ENCODE measurements around the gene ARID2.

Gene ARID2

GRCh38 chr12:45763381-45763780 is 33.9 kb downstream of the ARID2 start:
- DNase-seq = no peak

GRCh38 chr12:45768194-45768593 is 38.7 kb downstream of the ARID2 start:
- no peak for DNase-seq

GRCh38 chr12:45773747-45774146 is 44.2 kb downstream of the ARID2 start:
- no peak for DNase-seq

- no peak for DNase-seq
These were observed 45.1 kb downstream of the ARID2 start for GRCh38 chr12:45774508-45775162.

GRCh38 chr12:45775465-45775864 is 46.0 kb downstream of the ARID2 start:
- DNase-seq = no peak

- no peak for DNase-seq
These were observed 46.5 kb downstream of the ARID2 start for GRCh38 chr12:45775964-45776363.

- DNase-seq = no peak
These were observed 50.4 kb downstream of the ARID2 start for GRCh38 chr12:45779936-45780335.

- DNase-seq = no peak
These were observed 51.6 kb downstream of the ARID2 start for GRCh38 chr12:45781080-45781479.

GRCh38 chr12:45785315-45785714 is 55.8 kb downstream of the ARID2 start:
- DNase-seq = no peak

- no peak for DNase-seq
These were observed 59.5 kb downstream of the ARID2 start for GRCh38 chr12:45789025-45789424.

- DNase-seq = no peak
These were observed 64.9 kb downstream of the ARID2 start for GRCh38 chr12:45794422-45794821.

- DNase-seq = no peak
These were observed 72.1 kb downstream of the ARID2 start for GRCh38 chr12:45801625-45802024.

GRCh38 chr12:45803111-45803510 is 73.6 kb downstream of the ARID2 start:
- no peak for DNase-seq

- no peak for DNase-seq
These were observed 87.1 kb downstream of the ARID2 start for GRCh38 chr12:45816652-45817051.

- no peak for DNase-seq
These were observed 98.5 kb downstream of the ARID2 start for GRCh38 chr12:45827974-45828373.

GRCh38 chr12:45828402-45828801 is 98.9 kb downstream of the ARID2 start:
- DNase-seq = no peak

- no peak for DNase-seq
These were observed 102.1 kb downstream of the ARID2 start for GRCh38 chr12:45831590-45831989.

- no peak for DNase-seq
These were observed 103.9 kb downstream of the ARID2 start for GRCh38 chr12:45833401-45833800.

GRCh38 chr12:45834809-45835208 is 105.3 kb downstream of the ARID2 start:
- no peak for DNase-seq

GRCh38 chr12:45839917-45840316 is 110.4 kb downstream of the ARID2 start:
- no peak for DNase-seq

- no peak for DNase-seq
These were observed 119.8 kb downstream of the ARID2 start for GRCh38 chr12:45849289-45849688.

GRCh38 chr12:45850302-45850701 is 120.8 kb downstream of the ARID2 start:
- no peak for DNase-seq

GRCh38 chr12:45852508-45852907 is 123.0 kb downstream of the ARID2 start:
- DNase-seq = no peak

GRCh38 chr12:45853550-45853949 is 124.0 kb downstream of the ARID2 start:
- DNase-seq = no peak

- no peak for DNase-seq
These were observed 133.8 kb downstream of the ARID2 start for GRCh38 chr12:45863332-45863731.
